GM18499 (cell line): ENCODE data around the gene SGF29.
"Not testable (repeated sequence)": the region's sequence is repeated elsewhere in the genome, so short reads cannot be mapped to it uniquely, and the experiment has no call there.

Source experiments
- ATAC-seq: cut with Tn5 transposase; IDR thresholded peaks from one replicate; pipeline ENCODE4 v1.9.1; 2021; ENCODE audit warnings: moderate number of reproducible peaks; ENCODE audit not compliant: insufficient read depth, unreplicated experiment

SGF29 gene

GRCh38 chr16:28592511-28592910, 38.8 kb downstream of the SGF29 start:
- ATAC-seq = no peak

DNA sequence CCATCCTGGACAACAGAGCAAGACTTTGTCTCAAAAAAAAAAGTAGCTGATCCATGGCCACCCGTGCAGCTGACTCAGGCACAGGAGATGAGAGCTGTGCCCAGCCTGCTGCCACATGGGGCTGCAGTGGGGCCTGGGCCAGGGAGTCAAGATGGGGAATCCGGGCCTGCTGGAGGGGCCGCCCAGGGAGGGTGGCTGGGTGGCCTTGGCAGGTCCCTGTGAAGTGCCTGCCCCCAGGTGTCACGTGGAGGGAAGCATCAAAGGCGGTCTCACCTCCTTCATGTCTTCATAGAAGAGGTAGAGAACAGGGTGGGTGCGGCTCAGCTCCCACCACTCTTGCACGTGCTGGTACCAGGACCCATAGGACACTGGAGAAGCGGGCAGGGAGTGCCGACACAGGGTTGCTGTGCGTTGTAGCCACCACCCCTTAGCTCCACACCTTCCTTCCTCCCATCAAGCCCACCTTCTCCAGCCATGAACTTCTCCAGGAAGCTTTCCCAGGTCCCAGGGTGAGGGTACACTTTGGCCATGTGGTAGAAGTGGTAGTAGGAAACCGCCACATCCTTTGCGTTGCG, 39.3 kb downstream of the SGF29 start:
- no peak for ATAC-seq

GRCh38 chr16:28595451-28595850, 41.7 kb downstream of the SGF29 start:
- not testable (repeated sequence) for ATAC-seq

DNA sequence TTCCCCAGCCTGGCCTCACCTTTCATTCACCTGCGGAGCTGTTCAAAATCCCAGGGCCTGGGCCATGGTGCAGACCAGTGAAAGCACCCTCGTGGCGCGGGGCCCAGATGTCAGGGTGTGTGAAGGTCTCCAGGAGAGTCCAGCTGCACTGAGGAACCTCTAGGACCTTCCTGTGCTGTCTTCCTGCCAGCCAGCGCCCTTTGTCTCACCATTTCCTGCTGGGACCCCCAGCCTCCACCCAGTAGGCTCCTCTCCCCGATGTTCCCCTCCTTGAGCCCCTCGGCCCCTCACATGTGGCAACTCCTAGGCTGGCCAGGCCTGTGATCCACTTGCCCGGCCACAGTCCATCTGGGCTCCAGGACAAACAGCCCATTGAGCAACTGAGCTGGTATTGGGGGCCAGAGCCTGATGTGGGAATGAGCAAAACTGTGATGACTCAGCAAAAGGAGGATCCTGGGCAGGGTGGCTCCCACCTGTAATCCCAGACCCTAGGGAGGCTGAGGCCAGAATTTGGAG, 42.5 kb downstream of the SGF29 start:
- ATAC-seq = no peak

DNA sequence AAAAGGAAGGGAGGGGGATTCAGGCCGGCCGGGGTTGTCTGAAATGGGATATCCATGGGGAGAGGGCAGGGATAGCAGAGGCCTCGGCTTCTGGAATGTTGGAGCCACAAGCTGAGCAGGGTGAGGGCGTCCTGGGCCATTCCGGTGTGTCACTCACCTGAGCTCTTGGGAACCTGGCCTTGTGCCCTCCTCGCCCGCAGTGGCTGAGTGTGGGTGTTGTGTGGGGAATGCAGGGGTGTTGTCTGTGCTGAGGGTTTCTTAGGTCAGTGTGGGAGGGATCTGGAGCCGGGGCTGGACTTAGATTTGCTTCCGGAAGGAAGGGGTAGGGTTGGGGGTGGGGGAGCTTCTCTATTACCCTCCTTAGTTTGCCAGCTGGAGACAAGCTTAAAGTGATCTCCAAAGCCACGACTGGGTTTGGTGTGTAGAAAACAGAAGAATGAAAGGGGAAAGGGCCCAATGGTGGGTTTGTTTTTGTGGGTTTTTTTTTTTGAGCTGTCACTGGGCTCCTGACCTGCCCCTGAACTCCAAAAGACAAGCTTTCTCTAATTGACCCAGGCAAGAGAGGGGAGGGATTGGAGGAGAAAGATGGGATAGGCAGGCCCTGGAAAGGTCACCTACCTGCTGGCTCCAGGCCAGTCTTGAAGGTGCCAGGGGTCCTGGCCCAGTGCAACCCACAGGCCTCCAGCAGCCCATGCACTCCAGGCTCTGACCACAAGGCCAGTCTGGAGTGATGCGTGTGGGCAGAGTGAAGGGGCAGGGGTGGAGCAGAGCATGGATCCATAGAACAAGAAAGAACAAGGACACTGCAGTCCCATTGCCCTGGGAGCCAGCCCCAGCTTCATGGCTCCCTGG, 43.3 kb downstream of the SGF29 start, which contains the start of gene SULT1A2:
TSS of gene SULT1A2 (minus strand) at position 211 of the 852 bp plus-strand sequence. CDS start 1,120 bp downstream, outside the sequence.
- ATAC-seq = no peak

DNA sequence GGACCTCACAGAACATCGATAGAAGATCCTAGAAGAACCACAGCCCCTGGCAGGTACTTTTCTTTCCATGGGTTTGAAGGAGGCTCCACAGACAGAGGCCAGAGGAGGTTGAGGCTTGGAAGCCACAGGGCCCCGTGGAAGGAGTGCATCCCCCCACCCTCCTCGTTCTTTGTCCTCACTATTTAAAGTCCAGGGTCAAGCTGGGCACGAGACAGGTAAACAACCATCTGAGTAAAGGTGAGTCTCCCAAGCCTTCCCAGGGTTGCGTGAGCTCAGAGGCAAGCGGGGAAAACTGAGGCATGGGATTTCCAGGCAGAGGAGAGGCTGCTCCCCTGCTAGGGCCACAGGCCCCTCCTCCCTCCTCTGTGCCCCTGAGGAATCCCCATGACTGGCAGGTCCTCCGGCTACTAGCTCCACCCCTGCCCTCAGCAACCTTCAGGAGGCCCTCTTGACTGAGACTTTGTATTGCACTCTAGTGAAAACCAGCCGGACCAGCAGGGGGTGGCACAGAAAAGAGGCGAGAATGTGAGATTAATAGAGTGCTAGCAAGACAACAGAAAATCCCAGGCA, 44.1 kb downstream of the SGF29 start:
- ATAC-seq = no peak

- ATAC-seq = not testable (repeated sequence)
Observed at GRCh38 chr16:28599377-28600285, 45.9 kb downstream of the SGF29 start.

GRCh38 chr16:28600965-28601364, 47.2 kb downstream of the SGF29 start:
- ATAC-seq = not testable (repeated sequence)

DNA sequence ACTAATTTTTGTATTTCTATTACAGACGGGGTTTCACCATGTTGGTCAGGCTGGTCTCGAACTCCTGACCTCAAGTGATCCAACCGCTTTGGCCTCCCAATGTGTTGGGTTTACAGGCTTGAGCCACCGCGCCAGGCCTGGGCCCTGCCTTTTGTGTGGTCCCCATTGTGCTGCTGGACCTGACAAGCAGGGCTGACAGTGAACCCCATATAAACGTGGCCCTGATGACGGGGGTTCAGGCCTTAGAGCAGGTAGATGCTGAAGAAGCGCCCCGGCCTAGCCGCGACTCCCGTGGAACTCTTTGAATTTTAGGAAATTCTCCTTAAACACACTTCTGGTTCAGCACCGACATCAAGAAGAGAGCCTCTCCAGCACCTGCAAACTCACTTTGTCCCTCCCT, 47.9 kb downstream of the SGF29 start:
- not testable (repeated sequence) for ATAC-seq

GRCh38 chr16:28602062-28602461, 48.3 kb downstream of the SGF29 start:
- ATAC-seq = not testable (repeated sequence)

- ATAC-seq = no peak
Observed at GRCh38 chr16:28602529-28602928, 48.8 kb downstream of the SGF29 start.

GRCh38 chr16:28603381-28604185, 49.9 kb downstream of the SGF29 start:
- no peak for ATAC-seq

DNA sequence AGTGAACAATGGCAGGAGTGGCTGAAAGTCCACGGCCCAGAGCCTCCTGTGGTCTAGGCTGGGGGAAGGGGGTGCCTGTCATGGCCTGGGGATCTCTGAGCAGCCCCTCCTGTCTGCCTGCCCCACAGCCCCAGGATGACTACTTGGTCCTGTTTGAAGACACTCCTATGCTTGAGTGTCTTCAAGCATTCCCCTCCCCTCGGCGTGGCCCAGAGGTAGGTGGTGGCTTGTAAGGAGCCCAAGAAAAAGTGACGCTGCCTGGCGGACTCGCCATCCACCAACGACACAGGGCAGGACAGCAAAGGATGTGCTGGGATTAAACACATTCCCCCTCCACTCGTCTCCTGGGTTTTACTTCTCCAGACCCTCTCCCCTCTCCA, 50.5 kb downstream of the SGF29 start:
- no peak for ATAC-seq

GRCh38 chr16:28606291-28607115, 52.8 kb downstream of the SGF29 start:
- ATAC-seq = no peak

DNA sequence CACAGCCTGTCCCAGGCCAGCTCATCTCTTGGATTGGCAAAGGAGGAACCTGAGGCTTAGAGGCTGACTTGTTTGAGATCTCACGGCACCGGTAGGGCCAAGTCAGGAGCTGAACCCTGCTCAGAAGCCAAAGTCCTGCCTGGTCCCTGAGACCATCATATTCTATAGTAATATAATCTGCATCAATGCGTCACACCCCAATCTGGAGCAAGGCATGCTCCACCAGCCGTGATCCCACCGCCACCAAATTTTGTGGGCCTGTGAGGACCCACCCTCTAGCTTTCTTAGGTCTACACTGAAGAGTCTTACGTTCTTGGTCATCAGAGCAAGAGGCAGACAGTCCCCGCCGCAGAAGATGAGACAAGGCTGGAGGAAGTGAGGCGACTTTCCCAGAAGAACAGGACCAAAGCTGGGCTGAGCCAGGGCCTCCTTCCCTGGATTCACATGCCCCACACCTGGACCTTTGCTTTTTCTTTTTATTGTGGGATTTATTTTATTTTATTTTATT, 53.5 kb downstream of the SGF29 start:
- ATAC-seq = no peak

DNA sequence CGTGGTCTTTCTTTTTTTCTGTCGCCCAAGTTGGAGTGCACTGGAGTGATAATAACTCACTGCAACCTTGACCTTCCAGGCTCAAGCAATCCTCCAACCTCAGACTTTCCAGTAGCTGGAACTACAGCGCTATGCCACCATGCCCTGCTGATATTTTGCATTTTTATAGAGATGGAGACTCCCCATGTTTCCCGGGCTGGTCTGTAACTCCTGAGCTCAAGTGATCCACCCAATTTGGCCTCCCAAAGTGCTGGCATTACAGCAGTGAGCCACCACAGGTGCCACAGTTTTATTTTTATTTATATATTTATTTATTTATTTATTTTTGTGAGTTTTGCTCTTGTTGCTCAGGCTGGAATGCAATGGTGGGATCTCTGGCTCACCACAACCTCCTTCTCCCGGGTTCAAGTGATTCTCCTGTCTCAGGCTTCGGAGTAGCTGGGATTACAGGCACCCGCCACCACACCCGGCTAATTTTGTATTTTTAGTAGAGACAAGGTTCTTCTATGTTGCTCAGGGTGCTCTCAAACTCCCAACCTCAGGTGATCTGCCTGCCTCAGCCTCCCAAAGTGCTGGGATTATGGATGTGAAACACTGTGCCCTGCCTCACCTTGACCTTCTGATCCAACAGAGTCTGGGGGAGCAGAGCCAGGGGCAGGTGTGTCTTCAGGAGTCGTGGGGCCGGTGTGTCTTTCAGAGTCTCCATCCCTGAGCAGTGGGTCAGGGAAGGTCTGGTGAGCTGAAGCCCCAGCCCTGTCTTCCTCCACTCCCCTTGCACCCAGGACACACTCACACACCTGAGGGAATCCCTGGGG, 54.2 kb downstream of the SGF29 start:
- ATAC-seq = not testable (repeated sequence)

GRCh38 chr16:28608496-28608808, 54.7 kb downstream of the SGF29 start:
- ATAC-seq = not testable (repeated sequence)
